ENCODE measurements around the gene MORN3.
"Not testable (repeated sequence)": the region's sequence is repeated elsewhere in the genome, so short reads cannot be mapped to it uniquely, and the experiment has no call there.

MORN3 gene

DNA sequence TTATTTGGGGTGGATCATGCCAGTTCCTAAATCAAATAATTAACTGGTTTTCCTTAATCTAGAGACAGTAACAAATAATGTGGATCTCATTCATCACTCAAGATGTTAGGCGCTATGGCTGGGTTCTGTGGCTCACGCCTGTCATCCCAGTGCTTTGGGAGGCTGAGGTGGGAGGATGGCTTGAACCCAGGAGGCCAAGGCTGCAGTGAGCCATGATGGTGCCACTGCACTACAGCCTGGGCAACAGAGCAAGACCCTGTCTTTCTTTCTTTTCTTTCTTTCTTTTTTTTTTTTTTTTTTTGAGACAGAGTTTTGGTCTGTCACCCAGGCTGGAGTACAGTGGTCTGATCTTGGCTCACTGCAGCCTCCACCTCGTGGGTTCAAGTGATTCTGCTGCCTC is 23.3 kb upstream of the MORN3 start:
- not testable (repeated sequence) for DNase-seq (ENCODE audit: low read depth)

DNA sequence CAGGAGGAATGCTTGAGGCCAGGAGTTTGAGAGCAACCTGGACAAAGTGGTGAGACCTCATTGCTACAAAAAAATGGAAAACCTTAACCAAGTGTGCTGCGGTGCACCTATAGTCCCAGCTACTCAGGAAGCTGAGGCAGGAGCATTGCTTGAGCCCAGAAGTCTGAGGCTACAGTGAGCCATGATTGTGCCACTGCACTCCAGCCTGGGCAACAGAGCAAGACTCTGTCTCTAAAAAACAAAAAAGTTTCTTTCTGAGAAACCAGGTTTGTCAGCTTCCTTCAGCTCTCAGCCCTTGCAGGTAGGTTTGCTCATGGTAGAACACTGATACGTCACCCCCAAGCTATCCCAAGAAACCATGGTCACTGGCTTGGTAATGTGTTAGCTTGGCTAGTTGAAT is 20.0 kb upstream of the MORN3 start:
- DNase-seq (ENCODE audit: low read depth) = no peak

DNA sequence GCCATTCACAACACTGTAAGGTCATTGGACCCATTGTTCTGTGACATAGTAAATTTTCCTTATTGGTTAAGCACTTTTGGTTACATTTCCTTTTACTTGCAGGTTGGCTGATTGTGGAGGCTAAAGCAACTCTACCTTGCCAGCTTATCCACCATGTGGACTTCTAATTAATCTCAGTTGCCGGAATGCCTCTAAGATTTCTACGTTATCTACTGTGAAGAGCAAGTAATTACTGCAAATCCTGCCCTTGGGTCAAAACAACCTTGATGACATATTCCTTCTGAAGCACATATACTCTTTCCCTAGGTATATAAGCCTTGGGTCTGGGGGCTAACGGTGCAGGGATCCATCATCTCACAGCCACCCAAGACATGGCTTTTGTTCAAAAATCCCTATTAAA is 19.5 kb upstream of the MORN3 start:
- DNase-seq (ENCODE audit: low read depth) = no peak

- not testable (repeated sequence) for DNase-seq (ENCODE audit: low read depth)
Observed at GRCh38 chr12:121679661-121680197, 10.3 kb upstream of the MORN3 start.

DNA sequence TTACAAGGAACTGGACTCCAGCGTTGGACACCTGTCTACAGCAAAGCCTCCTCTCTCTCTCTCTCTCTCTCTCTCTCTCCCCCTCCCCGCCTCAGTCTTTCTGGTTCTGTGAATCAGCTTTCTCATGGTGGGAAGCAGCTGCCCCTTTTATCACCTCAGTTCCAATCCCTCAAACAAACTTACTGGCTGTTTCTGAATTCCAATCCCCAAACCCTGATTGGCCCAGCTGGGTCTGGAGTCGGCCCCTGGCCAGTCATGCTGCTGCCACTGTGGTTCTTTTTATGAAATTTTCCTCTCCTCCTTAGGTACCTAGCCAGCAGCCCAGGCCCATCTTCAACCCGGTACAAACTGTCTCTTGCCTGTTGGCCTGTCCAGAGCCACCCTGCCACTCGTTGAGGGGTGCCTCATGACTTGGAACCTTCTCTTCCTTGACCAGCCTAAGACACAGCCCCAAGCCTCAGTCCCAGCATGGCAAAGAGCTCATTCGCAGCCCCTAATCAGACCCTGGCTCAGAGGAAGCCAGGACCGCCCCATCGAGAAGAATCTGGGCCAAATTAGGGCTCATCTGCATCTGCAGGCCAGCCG is 9.4 kb upstream of the MORN3 start:
- DNase-seq (ENCODE audit: low read depth) = no peak

- DNase-seq (ENCODE audit: low read depth) = no peak
Observed at GRCh38 chr12:121678305-121678704, 8.9 kb upstream of the MORN3 start.

DNA sequence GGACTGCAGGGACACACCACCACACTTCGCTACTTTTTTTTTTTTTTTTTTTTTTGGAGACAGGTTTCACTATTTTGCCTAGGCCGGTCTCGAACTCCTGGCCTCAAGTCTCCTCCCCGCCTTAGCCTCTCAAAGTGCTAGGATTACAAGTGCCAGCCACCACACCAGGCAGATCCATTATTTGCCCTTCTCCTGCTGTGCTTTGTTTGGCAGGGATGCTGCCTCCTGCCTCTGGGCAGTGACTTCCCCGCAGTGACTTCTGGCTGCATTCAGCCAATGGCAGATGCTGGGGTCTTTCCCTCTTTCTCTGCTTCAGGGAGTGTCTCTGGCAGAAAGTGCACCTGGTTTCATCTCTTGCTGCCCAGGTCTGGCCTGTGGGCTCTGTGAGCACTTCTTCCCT is 6.7 kb upstream of the MORN3 start:
- DNase-seq (ENCODE audit: low read depth) = no peak

GRCh38 chr12:121673013-121673511 is 3.6 kb upstream of the MORN3 start:
- DNase-seq (ENCODE audit: low read depth) = no peak

GRCh38 chr12:121668750-121669520 is 519 bp downstream of the MORN3 start:
- peak; percentile 54 for DNase-seq (ENCODE audit: low read depth)

GRCh38 chr12:121666829-121667228 is 2.6 kb downstream of the MORN3 start:
- DNase-seq (ENCODE audit: low read depth) = not testable (repeated sequence)

DNA sequence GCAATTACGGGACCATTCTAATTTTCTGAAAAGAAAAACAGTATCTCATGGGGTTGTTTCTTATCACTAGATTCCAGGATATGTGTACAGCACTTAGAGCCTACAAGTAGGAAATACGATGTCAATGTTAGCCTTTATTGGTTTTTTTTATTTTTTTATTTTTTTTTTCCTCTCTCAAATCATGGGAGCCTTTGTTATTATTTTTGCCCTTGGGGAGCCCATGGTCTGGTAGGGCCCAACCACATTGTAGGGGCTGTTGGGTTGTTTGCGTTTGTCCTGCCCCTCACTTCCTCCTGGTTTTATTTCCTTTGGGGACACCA is 5.9 kb downstream of the MORN3 start:
- no peak for DNase-seq (ENCODE audit: low read depth)

DNA sequence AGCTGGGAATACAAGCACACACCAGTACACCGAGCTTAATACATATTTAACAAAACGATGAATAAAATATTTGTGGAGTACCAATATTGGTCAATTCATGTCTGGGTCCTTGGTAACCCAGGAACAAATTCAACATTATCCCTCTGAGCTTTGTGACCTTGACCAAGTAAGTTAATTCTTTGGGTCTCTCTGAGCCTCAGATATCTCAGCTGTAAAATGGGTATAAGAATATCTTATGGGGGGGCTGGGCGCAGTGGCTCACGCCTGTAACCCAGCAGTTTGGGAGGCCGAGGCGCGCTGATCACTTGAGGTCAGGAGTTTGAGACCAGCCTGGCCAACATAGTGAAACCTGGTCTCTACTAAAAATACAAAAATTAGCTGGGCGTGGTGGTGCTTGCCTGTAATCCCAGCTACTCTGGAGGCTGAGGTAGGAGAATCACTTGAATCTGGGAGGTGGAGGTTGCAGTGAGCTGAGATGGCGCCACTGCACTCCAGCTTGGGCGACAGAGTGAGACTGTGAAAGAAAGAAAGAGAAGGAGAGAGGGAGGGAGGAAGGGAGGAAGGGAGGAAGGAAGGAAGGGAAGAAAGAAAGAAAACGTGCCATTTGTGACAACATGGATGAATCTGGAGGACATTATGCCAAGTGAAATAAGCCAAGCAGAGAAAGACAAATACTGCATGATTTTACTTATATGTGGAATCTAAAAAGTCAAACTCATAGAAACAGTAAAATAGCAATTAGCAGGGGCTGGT is 7.9 kb downstream of the MORN3 start:
- DNase-seq (ENCODE audit: low read depth) = not testable (repeated sequence)

DNA sequence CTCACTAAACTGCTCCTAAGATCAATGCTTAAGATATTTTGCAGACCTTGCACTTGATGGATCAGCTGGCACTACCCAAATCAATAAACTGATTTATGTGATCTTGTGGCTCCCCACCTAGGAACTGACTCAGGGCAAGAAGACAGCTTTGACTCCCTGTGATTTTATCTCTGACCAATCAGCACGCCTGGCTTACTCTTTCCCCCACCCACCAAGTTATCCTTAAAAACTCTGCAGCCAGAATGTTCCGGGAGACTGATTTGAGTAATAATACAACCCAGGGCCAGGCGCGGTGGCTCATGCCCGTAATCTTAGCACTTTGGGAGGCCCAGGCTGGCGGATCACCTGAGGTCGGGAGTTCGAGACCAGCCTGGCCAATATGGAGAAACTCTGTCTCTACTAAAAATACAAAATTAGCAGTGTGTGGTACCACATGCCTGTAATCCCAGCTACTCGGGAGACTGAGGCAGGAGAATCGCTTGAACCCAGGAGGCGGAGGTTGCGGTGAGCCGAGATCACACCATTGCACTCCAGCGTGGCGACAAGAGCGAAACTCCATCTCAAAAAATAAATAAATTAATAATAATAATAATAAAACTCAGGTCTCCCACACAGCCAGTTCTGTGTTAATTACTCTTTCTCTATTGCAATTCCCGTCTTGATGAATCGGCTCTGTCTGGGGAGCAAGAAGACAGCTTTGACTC is 12.0 kb downstream of the MORN3 start:
- no peak for DNase-seq (ENCODE audit: low read depth)

DNA sequence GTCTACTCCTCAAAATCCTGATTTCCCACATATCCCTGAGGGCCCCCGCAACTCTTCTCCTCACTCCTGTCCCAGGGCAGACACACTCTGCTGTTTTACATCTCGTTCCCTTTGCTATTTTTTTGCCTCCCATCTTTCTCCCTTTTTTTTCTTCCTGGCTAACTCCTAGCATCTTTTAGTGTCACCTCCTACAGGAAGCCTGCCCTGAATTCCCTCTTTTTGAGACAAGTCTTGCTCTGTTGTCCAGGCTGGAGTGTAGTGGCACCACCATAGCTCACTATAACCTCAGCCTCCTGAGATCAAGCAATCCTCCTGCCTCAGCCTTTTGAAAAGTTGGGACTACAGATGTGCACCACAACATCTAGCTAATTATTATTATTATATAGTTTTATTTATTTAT is 13.3 kb downstream of the MORN3 start:
- no peak for DNase-seq (ENCODE audit: low read depth)

GRCh38 chr12:121653999-121654398 is 15.5 kb downstream of the MORN3 start:
- DNase-seq (ENCODE audit: low read depth) = no peak

- no peak for DNase-seq (ENCODE audit: low read depth)
Observed at GRCh38 chr12:121652767-121653497, 16.5 kb downstream of the MORN3 start.

DNA sequence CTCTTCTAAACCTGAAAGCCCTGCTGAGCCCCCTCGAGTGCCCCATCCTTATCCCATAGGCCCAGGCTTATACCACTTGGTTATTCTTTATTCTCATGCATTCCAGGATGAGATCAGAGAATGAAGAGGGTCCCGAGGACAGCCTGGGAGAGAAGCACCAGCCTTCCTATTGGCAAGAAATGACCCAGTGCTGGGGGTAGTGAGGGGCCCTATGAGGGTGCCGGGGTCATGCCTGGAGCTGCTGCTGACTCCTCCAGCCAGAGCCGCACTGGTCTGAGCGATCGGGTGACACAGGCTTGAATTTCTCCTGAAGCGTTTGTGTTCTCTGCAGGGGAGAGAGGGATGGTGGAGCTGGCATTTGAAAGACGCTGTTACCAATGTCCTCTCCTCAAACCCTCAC is 18.1 kb downstream of the MORN3 start:
- DNase-seq (ENCODE audit: low read depth) = no peak

DNA sequence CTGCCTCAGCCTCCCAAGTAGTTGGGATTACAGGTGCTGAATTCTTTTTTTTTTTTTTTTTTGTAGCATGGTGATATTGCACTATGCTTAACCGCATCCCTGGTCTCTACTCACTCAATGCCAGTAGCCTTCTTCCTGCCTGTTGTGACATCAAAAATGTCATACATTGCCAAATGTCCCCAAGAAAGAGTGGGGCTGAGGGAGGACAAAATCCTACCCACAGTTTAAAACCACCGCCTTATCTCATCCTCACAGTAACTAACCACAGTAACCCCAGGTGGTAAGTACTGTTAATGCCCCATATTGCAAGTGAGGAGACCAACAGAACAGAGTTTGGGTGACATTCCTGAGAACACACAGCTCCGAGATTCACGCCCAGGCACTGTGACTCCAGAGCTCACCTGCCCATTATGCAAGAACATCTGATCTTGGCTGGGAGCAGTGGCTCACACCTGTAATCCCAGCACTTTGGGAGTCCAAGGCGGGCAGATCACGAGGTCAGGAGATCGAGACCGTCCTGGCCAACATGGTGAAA is 19.6 kb downstream of the MORN3 start:
- DNase-seq (ENCODE audit: low read depth) = no peak

DNA sequence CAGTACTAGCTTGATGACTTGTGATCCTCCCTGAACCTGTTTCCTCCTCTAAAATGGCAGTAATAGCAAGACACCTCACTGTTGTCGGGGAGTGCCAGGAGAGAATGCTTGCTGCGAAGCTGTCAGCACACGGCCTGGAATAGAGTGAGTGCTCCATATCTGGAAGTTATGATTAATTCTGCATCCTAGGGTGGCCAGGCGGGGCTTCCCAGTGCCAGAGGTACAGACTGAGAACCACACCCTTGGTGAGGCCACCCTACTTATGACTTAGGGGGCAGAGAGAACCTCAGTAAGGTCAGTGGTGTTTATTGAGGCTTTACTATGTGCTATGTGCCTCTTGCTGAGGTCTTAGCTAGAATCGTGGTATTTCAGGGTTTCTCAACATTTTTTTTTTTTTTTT is 20.1 kb downstream of the MORN3 start:
- no peak for DNase-seq (ENCODE audit: low read depth)

GRCh38 chr12:121648458-121649028 is 20.9 kb downstream of the MORN3 start:
- no peak for DNase-seq (ENCODE audit: low read depth)

GRCh38 chr12:121641343-121641630 is 28.2 kb downstream of the MORN3 start:
- DNase-seq (ENCODE audit: low read depth) = no peak

Measured in stimulated activated CD4-positive, alpha-beta T cell treated with anti-CD3 and anti-CD28 coated beads, Interleukin-2, amount 100 ng/mL, for 4 hours (primary cell).